NCI-H526 treated with DMSO at 0.1 percent for 48 hours (cell line): ENCODE results near the gene PHF20.
"Not testable (repeated sequence)": the region's sequence is repeated elsewhere in the genome, so short reads cannot be mapped to it uniquely, and the experiment has no call there.

Experiments used
- DNase-seq: peaks from one replicate; lab custom pipeline; 2025; lab: John Stamatoyannopoulos, UW

The PHF20 gene

GRCh38 chr20:35885212-35885611 lies 113.4 kb downstream of the PHF20 start:
- no peak for DNase-seq

GRCh38 chr20:35886537-35886936 lies 114.7 kb downstream of the PHF20 start:
- no peak for DNase-seq

- no peak for DNase-seq
These were observed 115.7 kb downstream of the PHF20 start for GRCh38 chr20:35887393-35888064.

- DNase-seq: no peak
These were observed 116.8 kb downstream of the PHF20 start for GRCh38 chr20:35888657-35889056.

GRCh38 chr20:35891375-35891774 lies 119.6 kb downstream of the PHF20 start:
- no peak for DNase-seq

GRCh38 chr20:35892871-35893270 lies 121.1 kb downstream of the PHF20 start:
- no peak for DNase-seq

GRCh38 chr20:35893942-35894341 lies 122.1 kb downstream of the PHF20 start:
- DNase-seq: no peak

GRCh38 chr20:35895516-35895915 lies 123.7 kb downstream of the PHF20 start:
- not testable (repeated sequence) for DNase-seq

GRCh38 chr20:35899064-35899463 lies 127.2 kb downstream of the PHF20 start:
- DNase-seq: no peak

- not testable (repeated sequence) for DNase-seq
These were observed 129.4 kb downstream of the PHF20 start for GRCh38 chr20:35901230-35901629.

GRCh38 chr20:35901678-35902544 lies 130.1 kb downstream of the PHF20 start:
- no peak for DNase-seq

GRCh38 chr20:35902545-35902941 lies 130.7 kb downstream of the PHF20 start:
- DNase-seq: no peak

- no peak for DNase-seq
These were observed 132.0 kb downstream of the PHF20 start for GRCh38 chr20:35903843-35904242.

GRCh38 chr20:35904982-35905663 lies 133.3 kb downstream of the PHF20 start:
- no peak for DNase-seq

- DNase-seq: no peak
These were observed 135.3 kb downstream of the PHF20 start for GRCh38 chr20:35907017-35907701.

- DNase-seq: no peak
These were observed 136.2 kb downstream of the PHF20 start for GRCh38 chr20:35908007-35908406.

- no peak for DNase-seq
These were observed 137.4 kb downstream of the PHF20 start for GRCh38 chr20:35909176-35909575.

GRCh38 chr20:35909796-35910195 lies 138.0 kb downstream of the PHF20 start:
- no peak for DNase-seq

- DNase-seq: no peak
These were observed 138.4 kb downstream of the PHF20 start for GRCh38 chr20:35910254-35910653.

GRCh38 chr20:35912881-35913280 lies 141.1 kb downstream of the PHF20 start:
- DNase-seq: no peak

GRCh38 chr20:35917077-35917476 lies 145.3 kb downstream of the PHF20 start:
- DNase-seq: no peak

- no peak for DNase-seq
These were observed 146.2 kb downstream of the PHF20 start for GRCh38 chr20:35918021-35918420.
